Measurements from ENCODE around the gene MKNK2.

DNA sequence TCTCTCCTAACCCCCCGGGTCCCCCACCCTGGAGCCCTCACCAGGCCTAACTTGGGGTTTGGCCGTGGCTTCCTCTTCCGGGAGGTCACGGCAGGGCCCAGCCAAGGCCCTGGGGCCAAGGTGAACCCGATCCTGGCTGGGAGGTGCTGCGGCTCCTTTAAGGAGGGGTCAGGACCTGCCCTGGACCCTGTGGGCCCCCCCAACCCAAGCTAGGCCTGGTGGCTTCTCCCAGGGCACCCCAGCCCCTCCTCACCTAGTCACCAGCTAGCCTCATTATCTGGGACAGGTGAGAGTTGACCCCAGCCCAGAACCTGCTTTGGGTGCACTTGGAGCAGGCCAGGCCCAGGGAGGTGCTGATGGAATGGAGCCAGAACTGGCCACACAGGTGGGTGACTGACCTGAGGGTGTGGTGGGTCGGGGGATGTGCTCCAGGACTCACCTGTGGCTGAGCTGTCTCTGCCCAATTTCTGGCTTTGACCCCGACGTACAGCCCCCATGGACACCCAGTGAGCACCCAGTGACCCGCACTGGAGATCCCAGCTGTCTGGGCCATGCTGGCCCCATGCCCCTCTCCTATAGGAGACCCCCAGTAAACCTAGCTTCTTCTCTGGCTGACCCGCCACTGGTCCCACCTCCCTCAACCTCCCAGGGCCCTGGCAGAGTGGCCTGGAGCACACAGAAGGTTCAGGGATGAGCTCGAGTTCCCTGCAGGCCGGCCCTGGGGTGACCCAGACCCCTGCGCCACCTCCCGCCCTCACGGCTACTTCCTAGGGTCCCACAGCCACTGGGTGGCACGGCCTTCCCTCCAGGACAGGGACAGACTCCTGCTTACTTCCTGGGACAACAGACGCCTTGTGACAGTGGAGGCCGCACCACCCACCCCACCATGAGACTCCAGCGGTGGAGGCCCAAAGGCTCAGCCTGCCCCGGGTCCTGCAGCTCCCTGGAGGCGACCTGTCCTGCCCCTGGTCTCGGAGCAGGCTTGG, 6.7 kb upstream of the MKNK2 start:
- TF ChIP-seq, protein P1, sequence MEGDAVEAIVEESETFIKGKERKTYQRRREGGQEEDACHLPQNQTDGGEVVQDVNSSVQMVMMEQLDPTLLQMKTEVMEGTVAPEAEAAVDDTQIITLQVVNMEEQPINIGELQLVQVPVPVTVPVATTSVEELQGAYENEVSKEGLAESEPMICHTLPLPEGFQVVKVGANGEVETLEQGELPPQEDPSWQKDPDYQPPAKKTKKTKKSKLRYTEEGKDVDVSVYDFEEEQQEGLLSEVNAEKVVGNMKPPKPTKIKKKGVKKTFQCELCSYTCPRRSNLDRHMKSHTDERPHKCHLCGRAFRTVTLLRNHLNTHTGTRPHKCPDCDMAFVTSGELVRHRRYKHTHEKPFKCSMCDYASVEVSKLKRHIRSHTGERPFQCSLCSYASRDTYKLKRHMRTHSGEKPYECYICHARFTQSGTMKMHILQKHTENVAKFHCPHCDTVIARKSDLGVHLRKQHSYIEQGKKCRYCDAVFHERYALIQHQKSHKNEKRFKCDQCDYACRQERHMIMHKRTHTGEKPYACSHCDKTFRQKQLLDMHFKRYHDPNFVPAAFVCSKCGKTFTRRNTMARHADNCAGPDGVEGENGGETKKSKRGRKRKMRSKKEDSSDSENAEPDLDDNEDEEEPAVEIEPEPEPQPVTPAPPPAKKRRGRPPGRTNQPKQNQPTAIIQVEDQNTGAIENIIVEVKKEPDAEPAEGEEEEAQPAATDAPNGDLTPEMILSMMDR (IDR thresholded peaks at IDR 0.05): no peak
- no peak for TF ChIP-seq POLR2A (IDR thresholded peaks at IDR 0.05)

All from uterus (tissue), 2 donors.